PC-9 (cell line): Measurements from ENCODE around the gene PEPD. TPM values are rescaled to one million over a fixed set of nuclear protein-coding genes. Genes with fewer than 3 reads are reported as not detected.

Experiments used
- BruUV-seq: library from RNA; stranded (reverse); fragments of 400-500 nt; replicated peaks from 2 replicates; lab custom pipeline; 2021; lab: Mats Ljungman, UMichigan
- CTCF ChIA-PET: fragments of 300-600 bp; sonication (Branson Sonifier 250); formaldehyde crosslinking; loops from one replicate; lab custom pipeline; 2022; ENCODE audit warnings: antibody characterized with exemption; lab: Charles Lee
- POLR2A ChIA-PET: fragments of 300-600 bp; sonication (Branson Sonifier 250); formaldehyde crosslinking; loops from one replicate; lab custom pipeline; 2022; ENCODE audit warnings: antibody characterized with exemption; ENCODE audit not compliant: unreplicated experiment; lab: Charles Lee
- DNase-seq, 2 experiments: peaks; one replicate each; pipeline versions ENCODE4 v3.0.0 to v3.0.0-alpha.2; 2015 to 2022; ENCODE audit warnings: mixed read lengths in 1 of 2
- H2AFZ ChIP-seq: fragments of 200-600 bp; sonication (generic); 2 replicates; pipeline ENCODE4 v1.8.1; 2017; ENCODE audit warnings: antibody characterized with exemption
- H3F3A ChIP-seq: fragments of 200-600 bp; sonication (generic); 2 replicates; pipeline ENCODE4 v1.8.1; 2017; ENCODE audit warnings: antibody characterized with exemption, mild to moderate bottlenecking, low read depth; ENCODE audit not compliant: insufficient read depth
- H3K27ac ChIP-seq: fragments of 200-600 bp; sonication (generic); 2 replicates; pipeline ENCODE4 v1.6.1; 2016; ENCODE audit warnings: mixed run types
- H3K27me3 ChIP-seq: fragments of 200-600 bp; sonication (generic); 2 replicates; pipeline ENCODE4 v1.6.1; 2016; ENCODE audit warnings: low read depth, mixed run types; ENCODE audit not compliant: insufficient read depth
- H3K36me3 ChIP-seq: fragments of 200-600 bp; sonication (generic); 2 replicates; pipeline ENCODE4 v1.6.1; 2016; ENCODE audit warnings: low read depth, mixed run types
- H3K4me1 ChIP-seq: fragments of 200-600 bp; sonication (generic); replicated peaks from 2 replicates; pipeline ENCODE4 v1.6.1; 2016; ENCODE audit warnings: mixed run types; ENCODE audit not compliant: insufficient read depth
- H3K4me2 ChIP-seq: fragments of 200-600 bp; sonication (generic); 2 replicates; pipeline ENCODE4 v1.6.1; 2017; ENCODE audit warnings: mixed run types
- H3K4me3 ChIP-seq: fragments of 200-600 bp; sonication (generic); 2 replicates; pipeline ENCODE4 v1.6.1; 2016; ENCODE audit warnings: mixed run types
- H3K79me2 ChIP-seq: fragments of 200-600 bp; sonication (generic); 2 replicates; pipeline ENCODE4 v1.6.1; 2017; ENCODE audit warnings: low read depth, mixed run types
- H3K9me2 ChIP-seq: fragments of 200-600 bp; sonication (generic); 2 replicates; pipeline ENCODE4 v1.8.1; 2017; ENCODE audit warnings: mild to moderate bottlenecking; ENCODE audit not compliant: insufficient read depth
- H3K9me3 ChIP-seq: fragments of 200-600 bp; sonication (generic); 2 replicates; pipeline ENCODE4 v1.8.1; 2016; ENCODE audit warnings: low read depth; ENCODE audit not compliant: insufficient read depth
- H4K20me1 ChIP-seq: fragments of 200-600 bp; sonication (generic); 2 replicates; pipeline ENCODE4 v1.8.1; 2017; ENCODE audit not compliant: insufficient read depth
- EZH2 ChIP-seq: fragments of 200-600 bp; sonication (generic); IDR thresholded peaks from 2 replicates; pipeline ENCODE4 v1.8.0; 2017; ENCODE audit warnings: antibody characterized with exemption, low read depth
- intact Hi-C: fragments of 100-400 bp; cut with micrococcal nuclease; formaldehyde crosslinking; loops from one replicate; pipeline ENCODE4 v1.10.0; 2022; ENCODE audit not compliant: unreplicated experiment
- total RNA-seq: library from RNA; stranded (reverse); gene quantifications from 2 replicates; pipeline ENCODE4 v1.2.3, GENCODE V29; 2021
- TF ChIP-seq, protein P1 (sequence below): fragments of 200-600 bp; sonication (generic); conservative IDR thresholded peaks from 2 replicates; pipeline ENCODE4 v1.6.1; 2017; ENCODE audit warnings: mixed run types, antibody characterized with exemption, mild to moderate bottlenecking, moderate library complexity

Gene PEPD
- total RNA-seq, 1 experiment from 2014 or later, result 71.0 TPM

DNA sequence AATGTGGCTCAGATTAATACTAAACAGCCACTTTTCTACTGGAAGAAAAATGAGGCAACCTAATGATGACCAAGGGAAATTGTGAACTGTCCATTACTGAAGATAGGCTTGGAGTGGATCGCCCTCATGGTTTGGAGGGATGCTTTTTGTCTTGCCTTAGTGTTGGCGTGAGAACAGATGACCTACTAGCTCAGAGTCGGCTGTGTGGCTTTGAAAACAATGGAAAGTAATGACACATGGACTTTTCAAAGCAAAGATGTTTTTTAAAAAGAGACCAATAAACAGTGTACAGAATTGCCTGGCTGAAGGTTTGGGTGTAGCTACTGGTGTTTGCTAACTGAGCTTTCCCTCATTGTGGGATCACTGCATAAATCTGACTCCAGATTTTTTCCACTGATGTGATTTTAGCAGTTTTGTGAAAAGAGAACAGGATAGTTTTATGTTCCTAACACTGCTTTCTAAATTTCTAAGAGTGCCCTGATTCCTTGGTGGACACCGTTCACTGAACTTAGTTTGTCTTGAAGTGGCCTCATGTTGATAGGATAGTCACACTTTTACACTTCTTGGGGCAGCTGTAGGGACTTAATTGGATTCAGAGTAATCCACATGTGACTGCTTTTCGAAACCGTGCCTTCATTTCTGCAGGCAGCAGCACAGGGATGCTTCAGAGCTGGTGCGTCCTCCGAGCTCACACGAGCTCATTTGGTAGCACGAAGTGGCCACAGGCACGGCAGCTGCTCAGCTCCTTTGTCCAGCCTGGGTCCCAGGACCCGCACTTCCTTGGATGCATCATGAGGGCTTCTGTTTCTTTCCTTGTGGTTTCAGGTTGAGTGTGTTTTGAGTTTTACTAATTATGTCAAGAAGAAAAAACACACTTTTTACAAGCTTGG lies 143.8 kb downstream of the PEPD start:
- intact Hi-C loops, result no loop called here
- H3K4me1 ChIP-seq, result peaks cover 34% of the 10 kb centered on the region
- TF ChIP-seq EZH2, result no peak
- peaks cover 79% of the 10 kb centered on the region for H4K20me1 ChIP-seq
- H3K27ac ChIP-seq, result peak overlapping the region; percentile 98
- H3K36me3 ChIP-seq, result peaks cover 30% of the 10 kb centered on the region
- peaks cover 40% of the 10 kb centered on the region; the same call in 1 of the 2 replicates for H3F3A ChIP-seq
- ChIA-PET CTCF (interaction anchor here (0.5 to 0.6 kb wide), 2 partner anchors 9 to 419 kb away, joined by 3 to 5 read pairs; no protein-coding TSS in a partner anchor), POLR2A (interaction anchor here (0.6 to 0.7 kb wide), 2 partner anchors 67 to 981 kb away, joined by 3 to 4 read pairs; no protein-coding TSS in a partner anchor)
- no peaks in the 10 kb centered on the region for H3K27me3 ChIP-seq
- peak overlapping the region; percentile 95; the same call in 1 of the 2 replicates for H3K4me3 ChIP-seq
- H3K9me3 ChIP-seq, result no peaks in the 10 kb centered on the region
- no peak for DNase-seq
- peaks cover 84% of the 10 kb centered on the region for H3K79me2 ChIP-seq
- H3K4me2 ChIP-seq, result peak overlapping the region; percentile 96
- no peaks in the 10 kb centered on the region for H3K9me2 ChIP-seq
- BruUV-seq, result no TSS peak
- no peak overlapping the region for H2AFZ ChIP-seq

GRCh38 chr19:33376941-33377557 lies 144.5 kb downstream of the PEPD start:
- BruUV-seq, result no TSS peak
- POLR2A ChIA-PET, result no interaction called here
- Histone ChIP-seq H3K36me3 (peaks cover 30% of the 10 kb centered on the region), H3K9me3 (no peaks in the 10 kb centered on the region), H3K79me2 (peaks cover 80% of the 10 kb centered on the region), H2AFZ (no peak overlapping the region), H3K4me2 (peak overlapping the region; percentile 96), H4K20me1 (peaks cover 74% of the 10 kb centered on the region), H3K4me3 (peak overlapping the region; percentile 95; the same call in 1 of the 2 replicates), H3K9me2 (no peaks in the 10 kb centered on the region), H3F3A (peaks cover 40% of the 10 kb centered on the region; the same call in 1 of the 2 replicates), H3K27ac (peak overlapping the region; percentile 98), H3K4me1 (peaks cover 34% of the 10 kb centered on the region), H3K27me3 (no peaks in the 10 kb centered on the region)
- intact Hi-C loops, result no loop called here
- CTCF ChIA-PET, result interaction anchor here (0.5 to 0.6 kb wide), 2 partner anchors 18 to 418 kb away, joined by 3 to 5 read pairs; no protein-coding TSS in a partner anchor
- DNase-seq, result peak; percentile 27 to 77
- no peak for TF ChIP-seq EZH2
- TF ChIP-seq, protein P1, sequence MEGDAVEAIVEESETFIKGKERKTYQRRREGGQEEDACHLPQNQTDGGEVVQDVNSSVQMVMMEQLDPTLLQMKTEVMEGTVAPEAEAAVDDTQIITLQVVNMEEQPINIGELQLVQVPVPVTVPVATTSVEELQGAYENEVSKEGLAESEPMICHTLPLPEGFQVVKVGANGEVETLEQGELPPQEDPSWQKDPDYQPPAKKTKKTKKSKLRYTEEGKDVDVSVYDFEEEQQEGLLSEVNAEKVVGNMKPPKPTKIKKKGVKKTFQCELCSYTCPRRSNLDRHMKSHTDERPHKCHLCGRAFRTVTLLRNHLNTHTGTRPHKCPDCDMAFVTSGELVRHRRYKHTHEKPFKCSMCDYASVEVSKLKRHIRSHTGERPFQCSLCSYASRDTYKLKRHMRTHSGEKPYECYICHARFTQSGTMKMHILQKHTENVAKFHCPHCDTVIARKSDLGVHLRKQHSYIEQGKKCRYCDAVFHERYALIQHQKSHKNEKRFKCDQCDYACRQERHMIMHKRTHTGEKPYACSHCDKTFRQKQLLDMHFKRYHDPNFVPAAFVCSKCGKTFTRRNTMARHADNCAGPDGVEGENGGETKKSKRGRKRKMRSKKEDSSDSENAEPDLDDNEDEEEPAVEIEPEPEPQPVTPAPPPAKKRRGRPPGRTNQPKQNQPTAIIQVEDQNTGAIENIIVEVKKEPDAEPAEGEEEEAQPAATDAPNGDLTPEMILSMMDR, result no peak

GRCh38 chr19:33376423-33376822 lies 145.2 kb downstream of the PEPD start:
- Histone ChIP-seq H3K79me2 (peaks cover 74% of the 10 kb centered on the region), H3F3A (peaks cover 36% of the 10 kb centered on the region; the same call in 1 of the 2 replicates), H3K4me2 (peak overlapping the region; percentile 96), H3K27me3 (no peaks in the 10 kb centered on the region), H3K9me2 (no peaks in the 10 kb centered on the region), H3K4me1 (peaks cover 34% of the 10 kb centered on the region), H2AFZ (no peak overlapping the region), H3K4me3 (peak overlapping the region; percentile 95; the same call in 1 of the 2 replicates), H3K27ac (peak overlapping the region; percentile 98), H4K20me1 (peaks cover 67% of the 10 kb centered on the region), H3K36me3 (peaks cover 24% of the 10 kb centered on the region), H3K9me3 (no peaks in the 10 kb centered on the region)
- intact Hi-C loops, result no loop called here
- ChIA-PET CTCF (interaction anchor here (0.6 kb wide), 1 partner anchor 18 kb away, joined by 3 read pairs; no protein-coding TSS in a partner anchor), POLR2A (interaction anchor here (0.6 kb wide), 1 partner anchor 8 kb away, joined by 3 read pairs; no protein-coding TSS in a partner anchor)
- no TSS peak for BruUV-seq
- no peak for TF ChIP-seq EZH2
- TF ChIP-seq, protein P1, result no peak
- peak; percentile 44 to 74 for DNase-seq
